ENCODE measurements around the gene NXPH4. TPM values are rescaled to one million over a fixed set of nuclear protein-coding genes. Genes with fewer than 3 reads are reported as not detected.

The NXPH4 gene
- total RNA-seq, 6 donors from 2014 or later: 0.20 to 0.94 (median 0.22) TPM; not detected in 3

DNA sequence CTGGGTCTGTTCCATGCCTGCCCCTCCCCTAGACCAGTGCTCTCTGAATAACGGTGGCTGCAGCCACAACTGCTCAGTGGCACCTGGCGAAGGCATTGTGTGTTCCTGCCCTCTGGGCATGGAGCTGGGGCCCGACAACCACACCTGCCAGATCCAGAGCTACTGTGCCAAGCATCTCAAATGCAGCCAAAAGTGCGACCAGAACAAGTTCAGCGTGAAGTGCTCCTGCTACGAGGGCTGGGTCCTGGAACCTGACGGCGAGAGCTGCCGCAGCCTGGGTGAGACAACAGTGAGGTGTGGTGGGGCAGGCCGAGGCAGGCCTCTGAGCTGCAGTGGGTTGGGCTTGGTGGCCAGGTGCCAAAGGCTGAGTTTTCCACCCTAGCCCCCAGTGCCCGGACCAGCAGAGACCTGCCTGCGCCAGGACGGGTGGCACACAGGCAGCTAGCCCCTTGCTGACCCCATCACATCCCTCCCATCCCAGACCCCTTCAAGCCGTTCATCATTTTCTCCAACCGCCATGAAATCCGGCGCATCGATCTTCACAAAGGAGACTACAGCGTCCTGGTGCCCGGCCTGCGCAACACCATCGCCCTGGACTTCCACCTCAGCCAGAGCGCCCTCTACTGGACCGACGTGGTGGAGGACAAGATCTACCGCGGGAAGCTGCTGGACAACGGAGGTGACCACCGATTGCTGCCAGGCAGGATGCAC lies 41.0 kb upstream of the NXPH4 start:
- Histone ChIP-seq H3K27ac (no peak overlapping the region), H3K27me3 (no peaks in the 10 kb centered on the region), H3K4me1 (no peaks in the 10 kb centered on the region), H3K9me3 (no peaks in the 10 kb centered on the region), H3K36me3 (peaks cover 12 to 72% (median 42%) of the 10 kb centered on the region in 4 donors), H3K4me3 (no peak overlapping the region)
- ATAC-seq (ENCODE audit: low FRiP score in 2 of 2) (peak; percentile 61 to 73), DNase-seq (peak in 1 of 2 donors; percentile 65)
- WGBS, 2 donors: 54 to 58% methylated on average over 21 to 28 of the region's 29 CpGs
- TF ChIP-seq, protein P1, sequence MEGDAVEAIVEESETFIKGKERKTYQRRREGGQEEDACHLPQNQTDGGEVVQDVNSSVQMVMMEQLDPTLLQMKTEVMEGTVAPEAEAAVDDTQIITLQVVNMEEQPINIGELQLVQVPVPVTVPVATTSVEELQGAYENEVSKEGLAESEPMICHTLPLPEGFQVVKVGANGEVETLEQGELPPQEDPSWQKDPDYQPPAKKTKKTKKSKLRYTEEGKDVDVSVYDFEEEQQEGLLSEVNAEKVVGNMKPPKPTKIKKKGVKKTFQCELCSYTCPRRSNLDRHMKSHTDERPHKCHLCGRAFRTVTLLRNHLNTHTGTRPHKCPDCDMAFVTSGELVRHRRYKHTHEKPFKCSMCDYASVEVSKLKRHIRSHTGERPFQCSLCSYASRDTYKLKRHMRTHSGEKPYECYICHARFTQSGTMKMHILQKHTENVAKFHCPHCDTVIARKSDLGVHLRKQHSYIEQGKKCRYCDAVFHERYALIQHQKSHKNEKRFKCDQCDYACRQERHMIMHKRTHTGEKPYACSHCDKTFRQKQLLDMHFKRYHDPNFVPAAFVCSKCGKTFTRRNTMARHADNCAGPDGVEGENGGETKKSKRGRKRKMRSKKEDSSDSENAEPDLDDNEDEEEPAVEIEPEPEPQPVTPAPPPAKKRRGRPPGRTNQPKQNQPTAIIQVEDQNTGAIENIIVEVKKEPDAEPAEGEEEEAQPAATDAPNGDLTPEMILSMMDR (IDR thresholded peaks at IDR 0.05): peak; percentile 55 to 83 (median 73)
- no peak for TF ChIP-seq POLR2A (IDR thresholded peaks at IDR 0.05)
- no peak for TF ChIP-seq EP300 (IDR thresholded peaks at IDR 0.05)
- TF ChIP-seq POLR2AphosphoS5 (IDR thresholded peaks at IDR 0.05): peak in 1 of 2 donors; percentile 13

DNA sequence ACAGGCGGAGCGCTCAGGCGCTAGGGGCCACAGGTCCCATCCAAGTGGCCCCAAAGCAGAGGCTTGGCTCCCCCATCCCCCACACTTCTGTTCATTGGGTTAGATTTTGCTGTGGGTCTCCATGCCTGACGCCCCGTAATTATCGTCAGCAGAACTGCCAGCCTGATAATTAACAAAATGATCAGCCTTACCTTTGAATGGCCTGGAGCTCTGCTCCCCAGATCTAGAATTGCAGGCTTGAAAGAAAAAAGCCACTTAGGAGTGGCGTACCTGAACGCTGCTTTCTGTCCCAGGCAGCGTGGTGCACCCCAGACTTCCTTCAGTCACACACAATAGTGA lies 40.5 kb upstream of the NXPH4 start:
- Histone ChIP-seq H3K36me3 (peaks cover 12 to 72% (median 47%) of the 10 kb centered on the region in 4 donors), H3K4me3 (no peak overlapping the region), H3K27me3 (no peaks in the 10 kb centered on the region), H3K27ac (no peak overlapping the region), H3K4me1 (no peaks in the 10 kb centered on the region), H3K9me3 (no peaks in the 10 kb centered on the region)
- DNase-seq (no peak), ATAC-seq (ENCODE audit: low FRiP score in 2 of 2) (no peak)
- TF ChIP-seq, protein P1 (IDR thresholded peaks at IDR 0.05): peak in 1 of 6 experiments; percentile 43
- TF ChIP-seq POLR2A (IDR thresholded peaks at IDR 0.05): no peak
- 89 to 92% methylated on average over 7 to 9 of the region's 9 CpGs for WGBS, 2 donors

DNA sequence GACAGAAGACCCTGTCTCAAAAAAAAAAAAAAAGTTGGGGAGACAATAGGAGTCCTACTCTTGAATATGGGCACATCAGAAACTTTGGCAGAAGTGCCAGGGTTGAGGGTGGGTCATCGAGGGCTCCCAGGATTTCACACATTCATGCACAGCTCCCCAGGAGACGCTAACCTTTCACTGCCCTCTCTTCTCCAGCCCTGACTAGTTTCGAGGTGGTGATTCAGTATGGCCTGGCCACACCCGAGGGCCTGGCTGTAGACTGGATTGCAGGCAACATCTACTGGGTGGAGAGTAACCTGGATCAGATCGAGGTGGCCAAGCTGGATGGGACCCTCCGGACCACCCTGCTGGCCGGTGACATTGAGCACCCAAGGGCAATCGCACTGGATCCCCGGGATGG lies 39.7 kb upstream of the NXPH4 start:
- Histone ChIP-seq H3K27ac (no peak overlapping the region), H3K4me3 (no peak overlapping the region), H3K36me3 (peaks cover 12 to 75% (median 47%) of the 10 kb centered on the region in 4 donors), H3K4me1 (no peaks in the 10 kb centered on the region), H3K27me3 (no peaks in the 10 kb centered on the region), H3K9me3 (no peaks in the 10 kb centered on the region)
- no peak for DNase-seq
- no peak for ATAC-seq (ENCODE audit: low FRiP score in 2 of 2)
- TF ChIP-seq POLR2AphosphoS5 (IDR thresholded peaks at IDR 0.05) (no peak), POLR2A (IDR thresholded peaks at IDR 0.05) (no peak)
- TF ChIP-seq, protein P1 (IDR thresholded peaks at IDR 0.05): no peak
- 94% methylated on average over 7 to 9 of the region's 9 CpGs for WGBS, 2 donors

DNA sequence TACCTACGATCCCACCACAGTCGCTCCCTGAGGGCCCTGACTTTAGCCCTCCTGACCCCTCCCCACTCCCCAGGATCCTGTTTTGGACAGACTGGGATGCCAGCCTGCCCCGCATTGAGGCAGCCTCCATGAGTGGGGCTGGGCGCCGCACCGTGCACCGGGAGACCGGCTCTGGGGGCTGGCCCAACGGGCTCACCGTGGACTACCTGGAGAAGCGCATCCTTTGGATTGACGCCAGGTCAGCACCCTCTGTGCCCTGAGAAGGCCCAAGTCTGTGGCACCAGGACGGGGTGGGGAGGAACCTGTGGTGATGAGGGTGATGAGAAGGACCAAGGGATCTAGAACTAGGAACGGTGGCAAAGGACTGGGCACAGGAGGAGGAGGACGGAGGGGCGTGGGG lies 39.2 kb upstream of the NXPH4 start:
- ATAC-seq (ENCODE audit: low FRiP score in 2 of 2) (no peak), DNase-seq (no peak)
- WGBS, 2 donors: 91 to 97% methylated on average over 15 to 16 of the region's 16 CpGs
- Histone ChIP-seq H3K27ac (no peak overlapping the region), H3K4me1 (no peaks in the 10 kb centered on the region), H3K27me3 (no peaks in the 10 kb centered on the region), H3K36me3 (peaks cover 12 to 75% (median 47%) of the 10 kb centered on the region in 4 donors), H3K4me3 (no peak overlapping the region), H3K9me3 (no peaks in the 10 kb centered on the region)
- no peak for TF ChIP-seq POLR2AphosphoS5 (IDR thresholded peaks at IDR 0.05)
- no peak for TF ChIP-seq POLR2A (IDR thresholded peaks at IDR 0.05)
- TF ChIP-seq EP300 (IDR thresholded peaks at IDR 0.05): no peak
- TF ChIP-seq, protein P1 (IDR thresholded peaks at IDR 0.05): no peak

DNA sequence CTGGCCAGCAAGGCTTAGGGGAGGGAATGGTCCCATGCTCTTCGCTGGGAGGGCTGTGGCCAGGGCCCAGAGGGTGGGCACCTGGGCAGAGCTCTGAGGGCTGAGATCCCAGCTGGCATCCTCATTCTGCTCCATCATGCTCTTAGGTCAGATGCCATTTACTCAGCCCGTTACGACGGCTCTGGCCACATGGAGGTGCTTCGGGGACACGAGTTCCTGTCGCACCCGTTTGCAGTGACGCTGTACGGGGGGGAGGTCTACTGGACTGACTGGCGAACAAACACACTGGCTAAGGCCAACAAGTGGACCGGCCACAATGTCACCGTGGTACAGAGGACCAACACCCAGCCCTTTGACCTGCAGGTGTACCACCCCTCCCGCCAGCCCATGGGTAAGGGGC lies 38.4 kb upstream of the NXPH4 start:
- Histone ChIP-seq H3K27me3 (no peaks in the 10 kb centered on the region), H3K4me3 (no peak overlapping the region), H3K36me3 (peaks cover 12 to 71% (median 45%) of the 10 kb centered on the region in 4 donors), H3K27ac (no peak overlapping the region), H3K9me3 (no peaks in the 10 kb centered on the region), H3K4me1 (no peaks in the 10 kb centered on the region)
- 83 to 88% methylated on average over 13 to 14 of the region's 14 CpGs for WGBS, 2 donors
- DNase-seq (no peak), ATAC-seq (ENCODE audit: low FRiP score in 2 of 2) (no peak)
- TF ChIP-seq, protein P1 (IDR thresholded peaks at IDR 0.05): no peak
- TF ChIP-seq EP300 (IDR thresholded peaks at IDR 0.05) (no peak), POLR2AphosphoS5 (IDR thresholded peaks at IDR 0.05) (no peak), POLR2A (IDR thresholded peaks at IDR 0.05) (no peak)
